ENCODE data around the gene MYO6. TPM values are rescaled to one million over a fixed set of nuclear protein-coding genes. Genes with fewer than 3 reads are reported as not detected.

The MYO6 gene
- total and polyA plus RNA-seq, 4 donors = 15.6 to 100 (median 51.7) TPM

DNA sequence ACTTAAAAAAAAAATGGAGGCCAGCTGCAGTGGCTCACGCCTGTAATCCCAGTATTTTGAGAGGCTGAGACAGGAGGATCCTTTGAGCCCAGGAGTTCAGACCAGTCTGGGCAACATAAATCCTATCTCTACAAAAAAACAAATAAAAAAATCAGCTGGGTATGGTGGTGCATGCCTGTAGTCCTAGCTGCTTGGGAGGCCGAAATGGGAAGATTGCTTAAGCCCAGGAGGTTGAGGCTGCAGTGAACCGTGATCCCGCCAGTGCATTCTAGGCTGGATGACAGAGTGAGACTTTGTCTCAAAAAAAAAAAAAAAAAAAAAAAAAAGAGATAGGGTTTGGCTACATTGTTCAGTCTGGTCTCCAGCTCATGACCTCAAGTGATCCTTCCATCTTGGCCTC lies 29.7 kb downstream of the MYO6 start:
- Histone ChIP-seq H3K9ac (ENCODE audit: insufficient read depth in 1 of 2, low read length in 2 of 2) (no peak overlapping the region), H3K27ac (ENCODE audit: low read depth in 1 of 2, low read length in 1 of 2) (no peak overlapping the region), H3K27me3 (ENCODE audit: control insufficient read depth in 3 of 3, insufficient read depth in 3 of 3, low read length in 2 of 3) (no peaks in the 10 kb centered on the region), H3K9me3 (ENCODE audit: control insufficient read depth in 4 of 4, insufficient read depth in 3 of 4, low read length in 3 of 4) (no peaks in the 10 kb centered on the region), H3K4me3 (no peak overlapping the region), H3K4me1 (ENCODE audit: control insufficient read depth in 5 of 5, insufficient read depth in 5 of 5, low read length in 5 of 5) (peaks cover 0 to 6% (median 0%) of the 10 kb centered on the region in 5 donors), H3K36me3 (ENCODE audit: control insufficient read depth in 4 of 4, insufficient read depth in 4 of 4, low read length in 4 of 4) (no peaks in the 10 kb centered on the region)
- 97 to 100% methylated on average over 4 of the region's 4 CpGs for WGBS, 2 donors
- no peak for TF ChIP-seq CTCF (IDR thresholded peaks at IDR 0.05; ENCODE audit: control extremely low read depth, extremely low read depth)
- no peak for DNase-seq
- ATAC-seq (ENCODE audit: insufficient read depth, low FRiP score) = no peak

DNA sequence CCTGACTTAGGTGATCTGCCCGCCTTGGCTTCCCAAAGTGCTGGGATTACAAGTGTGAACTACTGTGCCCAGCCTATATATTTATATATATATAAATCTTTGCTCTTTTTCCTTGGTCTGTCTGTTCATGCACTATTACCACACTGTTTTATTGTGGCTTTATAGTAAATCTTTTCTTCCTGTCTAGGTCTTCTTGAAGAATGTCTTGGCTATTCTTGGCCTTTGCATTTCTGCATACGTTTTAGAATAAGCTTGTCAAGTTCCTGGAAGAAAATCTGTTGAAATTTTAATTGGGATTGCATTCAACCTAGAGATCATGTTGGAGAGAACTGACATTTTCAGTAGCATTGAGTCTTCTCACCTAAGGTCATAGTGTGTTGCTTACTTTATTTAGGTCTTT lies 37.1 kb downstream of the MYO6 start:
- ATAC-seq (ENCODE audit: insufficient read depth, low FRiP score) = no peak
- 73 to 74% methylated on average over 2 of the region's 2 CpGs for whole genome bisulfite sequencing, 2 donors
- H3K4me1 ChIP-seq (ENCODE audit: control insufficient read depth in 5 of 5, insufficient read depth in 5 of 5, low read length in 5 of 5) = peaks cover 0 to 2% (median 0%) of the 10 kb centered on the region in 5 donors

DNA sequence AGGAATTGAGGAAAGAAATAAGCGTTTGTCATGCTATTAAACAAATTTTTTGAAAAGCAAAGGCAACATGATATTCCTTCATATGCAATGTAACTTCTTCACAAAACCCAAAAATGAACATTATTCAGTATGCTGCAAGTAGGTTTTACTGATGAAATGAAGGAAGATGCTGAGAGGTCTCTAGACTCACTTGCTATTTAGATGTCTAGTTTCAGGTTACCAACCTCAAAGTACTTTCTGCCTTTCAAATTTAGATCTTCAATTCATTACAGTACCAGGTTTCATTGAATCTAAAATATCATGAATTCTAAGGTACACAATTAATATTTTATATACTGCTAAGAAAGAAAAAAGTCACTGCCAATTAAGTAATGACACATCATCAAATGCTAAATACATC lies 39.9 kb downstream of the MYO6 start:
- no peak overlapping the region for H3K9ac ChIP-seq (ENCODE audit: insufficient read depth in 1 of 2, low read length in 2 of 2)
- ATAC-seq (ENCODE audit: insufficient read depth, low FRiP score) = no peak
- TF ChIP-seq CTCF (IDR thresholded peaks at IDR 0.05; ENCODE audit: control extremely low read depth, extremely low read depth) = no peak
- DNase-seq = no peak
- 94 to 97% methylated on average over 1 of the region's 1 CpG for WGBS, 2 donors
- H3K4me3 ChIP-seq = no peak overlapping the region
- no peaks in the 10 kb centered on the region for H3K27me3 ChIP-seq (ENCODE audit: control insufficient read depth in 3 of 3, insufficient read depth in 3 of 3, low read length in 2 of 3)
- H3K27ac ChIP-seq (ENCODE audit: low read depth in 1 of 2, low read length in 1 of 2) = no peak overlapping the region
- H3K9me3 ChIP-seq (ENCODE audit: control insufficient read depth in 4 of 4, insufficient read depth in 3 of 4, low read length in 3 of 4) = no peaks in the 10 kb centered on the region
- no peaks in the 10 kb centered on the region for H3K36me3 ChIP-seq (ENCODE audit: control insufficient read depth in 4 of 4, insufficient read depth in 4 of 4, low read length in 4 of 4)
- H3K4me1 ChIP-seq (ENCODE audit: control insufficient read depth in 5 of 5, insufficient read depth in 5 of 5, low read length in 5 of 5) = peaks cover 0 to 2% (median 0%) of the 10 kb centered on the region in 5 donors

More for the DNA sequence above, 37.1 kb downstream of the MYO6 start:
- Histone ChIP-seq H3K36me3 (ENCODE audit: control insufficient read depth in 4 of 4, insufficient read depth in 4 of 4, low read length in 4 of 4) (no peaks in the 10 kb centered on the region), H3K27ac (ENCODE audit: low read depth in 1 of 2, low read length in 1 of 2) (no peak overlapping the region), H3K4me3 (no peak overlapping the region), H3K9me3 (ENCODE audit: control insufficient read depth in 4 of 4, insufficient read depth in 3 of 4, low read length in 3 of 4) (no peaks in the 10 kb centered on the region), H3K27me3 (ENCODE audit: control insufficient read depth in 3 of 3, insufficient read depth in 3 of 3, low read length in 2 of 3) (no peaks in the 10 kb centered on the region), H3K9ac (ENCODE audit: insufficient read depth in 1 of 2, low read length in 2 of 2) (no peak overlapping the region)
- no peak for TF ChIP-seq CTCF (IDR thresholded peaks at IDR 0.05; ENCODE audit: control extremely low read depth, extremely low read depth)
- DNase-seq = no peak

GRCh38 chr6:75791881-75792280 lies 42.8 kb downstream of the MYO6 start:
- no peaks in the 10 kb centered on the region for H3K9me3 ChIP-seq (ENCODE audit: control insufficient read depth in 4 of 4, insufficient read depth in 3 of 4, low read length in 3 of 4)
- no peak overlapping the region for H3K4me3 ChIP-seq
- H3K27ac ChIP-seq (ENCODE audit: low read depth in 1 of 2, low read length in 1 of 2) = no peak overlapping the region
- H3K36me3 ChIP-seq (ENCODE audit: control insufficient read depth in 4 of 4, insufficient read depth in 4 of 4, low read length in 4 of 4) = no peaks in the 10 kb centered on the region
- ATAC-seq (ENCODE audit: insufficient read depth, low FRiP score) (no peak), DNase-seq (no peak)
- H3K27me3 ChIP-seq (ENCODE audit: control insufficient read depth in 3 of 3, insufficient read depth in 3 of 3, low read length in 2 of 3) = no peaks in the 10 kb centered on the region
- 74 to 89% methylated on average over 3 of the region's 3 CpGs for WGBS, 2 donors
- H3K9ac ChIP-seq (ENCODE audit: insufficient read depth in 1 of 2, low read length in 2 of 2) = no peak overlapping the region
- TF ChIP-seq CTCF (IDR thresholded peaks at IDR 0.05; ENCODE audit: control extremely low read depth, extremely low read depth) = no peak
- peaks cover 0 to 3% (median 0%) of the 10 kb centered on the region in 5 donors for H3K4me1 ChIP-seq (ENCODE audit: control insufficient read depth in 5 of 5, insufficient read depth in 5 of 5, low read length in 5 of 5)
